A549 (cell line): ENCODE results near the gene CCDC60. TPM values are rescaled to one million over a fixed set of nuclear protein-coding genes. Genes with fewer than 3 reads are reported as not detected.

Experiments
- ATAC-seq, 2 experiments: fragments of 200-7000 bp in 1 of 2; fragments of >200 bp in 1 of 2; cut with Nextera tagmentation in 1 of 2; cut with Tn5 transposase in 1 of 2; 3 replicates each; pipeline versions ENCODE4 v1.8.0 to v1.9.1; 2018 to 2020; ENCODE audit warnings: mild to moderate bottlenecking in 1 of 2, moderate library complexity in 1 of 2
- CTCF ChIA-PET: fragments of 300-600 bp; sonication (Branson Sonifier 250); formaldehyde crosslinking; extraction: SDS; loops from one replicate; lab custom pipeline; 2021; ENCODE audit warnings: antibody characterized with exemption, inconsistent platforms; lab: Yijun Ruan, JAX
- POLR2A ChIA-PET: fragments of 350-600 bp; formaldehyde crosslinking; extraction: SDS; loops from one replicate; lab custom pipeline; 2021; ENCODE audit warnings: antibody characterized with exemption, inconsistent platforms; lab: Yijun Ruan, JAX
- DNase-seq, 2 experiments: peaks; one replicate each; pipeline versions ENCODE4 v3.0.0 to v3.0.0-alpha.2; 2011 to 2016; ENCODE audit warnings: low read depth in 1 of 2, low spot score in 1 of 2
- FAIRE-seq: peaks from 2 replicates; lab custom pipeline; 2011; peaks lifted over from hg19 to GRCh38; lab: Jason Lieb, UNC
- H3K27ac ChIP-seq, 2 experiments: fragments of >200 bp; sonication (Bioruptor Twin); formaldehyde crosslinking; 3 replicates each; pipeline ENCODE4 v1.5.1; 2016 to 2017
- H3K4me1 ChIP-seq: fragments of >200 bp; sonication (Bioruptor Twin); formaldehyde crosslinking; 3 replicates; pipeline ENCODE4 v1.6.1; 2016
- H3K4me2 ChIP-seq: fragments of >200 bp; sonication (Bioruptor Twin); formaldehyde crosslinking; 3 replicates; pipeline ENCODE4 v1.6.1; 2016
- H3K4me3 ChIP-seq: fragments of >200 bp; sonication (Bioruptor Twin); formaldehyde crosslinking; 3 replicates; pipeline ENCODE4 v1.5.1; 2016
- H3K9me3 ChIP-seq: fragments of >200 bp; sonication (Bioruptor Twin); formaldehyde crosslinking; 3 replicates; pipeline ENCODE4 v1.6.1; 2016
- BHLHE40 ChIP-seq: IDR thresholded peaks from 2 replicates; pipeline ENCODE4 v1.6.1; 2012; ENCODE audit warnings: low read depth, low read length, inconsistent platforms
- CBX2 ChIP-seq: fragments of 200-600 bp; sonication (generic); IDR thresholded peaks from 2 replicates; pipeline ENCODE4 v1.6.1; 2016; ENCODE audit warnings: low read depth, mild to moderate bottlenecking, borderline replicate concordance
- CHD2 ChIP-seq: fragments of 150-350 bp; IDR thresholded peaks from 2 replicates; pipeline ENCODE4 v1.6.1; 2014; ENCODE audit warnings: low read length; ENCODE audit not compliant: partially characterized antibody
- EHMT2 ChIP-seq: fragments of 200-600 bp; sonication (generic); IDR thresholded peaks from 2 replicates; pipeline ENCODE4 v1.6.1; 2016; ENCODE audit warnings: antibody characterized with exemption, low read depth, mild to moderate bottlenecking, moderate library complexity
- ESRRA ChIP-seq: fragments of 150-350 bp; IDR thresholded peaks from 2 replicates; pipeline ENCODE4 v1.6.1; 2014; ENCODE audit warnings: mild to moderate bottlenecking, low read length, borderline replicate concordance
- FOSB ChIP-seq: fragments of 250-450 bp; sonication (Bioruptor Pico); IDR thresholded peaks from 2 replicates; pipeline ENCODE4 v1.5.0; 2020; ENCODE audit warnings: mild to moderate bottlenecking, moderate library complexity
- GATA3 ChIP-seq: IDR thresholded peaks from 2 replicates; pipeline ENCODE4 v1.6.1; 2012; ENCODE audit warnings: borderline replicate concordance
- HDAC2 ChIP-seq: fragments of 200-600 bp; sonication (generic); IDR thresholded peaks from 2 replicates; pipeline ENCODE4 v1.6.1; 2016
- HOXB5 ChIP-seq: fragments of 250-450 bp; sonication (Bioruptor Pico); IDR thresholded peaks from 2 replicates; pipeline ENCODE4 v1.5.0; 2020; ENCODE audit warnings: mild to moderate bottlenecking, moderate library complexity
- JUN ChIP-seq, 2 experiments: fragments of >200 bp; sonication (Bioruptor Twin); formaldehyde crosslinking; IDR thresholded peaks; 2 replicates in 1 of 2; 3 replicates in 1 of 2; pipeline ENCODE4 v1.6.1; 2016 to 2017
- PHF8 ChIP-seq: fragments of 200-600 bp; sonication (generic); IDR thresholded peaks from 2 replicates; pipeline ENCODE4 v1.6.1; 2016; ENCODE audit warnings: low read depth, mild to moderate bottlenecking, antibody characterized with exemption, moderate library complexity, borderline replicate concordance
- POLR2A ChIP-seq: IDR thresholded peaks from 2 replicates; pipeline ENCODE4 v1.6.1; 2012; ENCODE audit warnings: mild to moderate bottlenecking, low read length
- RCOR1 ChIP-seq: fragments of 150-350 bp; IDR thresholded peaks from 2 replicates; pipeline ENCODE4 v1.6.1; 2014; ENCODE audit warnings: antibody characterized with exemption, low read length, low read depth
- RFX5 ChIP-seq: fragments of 450-650 bp; IDR thresholded peaks from 2 replicates; pipeline ENCODE4 v1.7.1; 2014; ENCODE audit warnings: antibody characterized with exemption, mild to moderate bottlenecking, moderate library complexity
- RNF2 ChIP-seq: fragments of 200-600 bp; sonication (generic); IDR thresholded peaks from 2 replicates; pipeline ENCODE4 v1.6.1; 2016; ENCODE audit warnings: low read depth, mild to moderate bottlenecking, antibody characterized with exemption, moderate library complexity, borderline replicate concordance
- SREBF2 ChIP-seq: fragments of 450-650 bp; IDR thresholded peaks from 2 replicates; pipeline ENCODE4 v1.6.1; 2014; ENCODE audit warnings: mild to moderate bottlenecking, moderate library complexity
- TFCP2L1 ChIP-seq: fragments of 250-450 bp; sonication (Bioruptor Pico); IDR thresholded peaks from 2 replicates; pipeline ENCODE4 v1.5.0; 2021; ENCODE audit warnings: mild to moderate bottlenecking
- ZFP36 ChIP-seq: fragments of 450-650 bp; IDR thresholded peaks from 2 replicates; pipeline ENCODE4 v1.6.1; 2014; ENCODE audit warnings: borderline replicate concordance; ENCODE audit not compliant: partially characterized antibody
- ZSCAN20 ChIP-seq: fragments of 250-450 bp; sonication (Bioruptor Pico); IDR thresholded peaks from 2 replicates; pipeline ENCODE4 v1.8.0; 2022; ENCODE audit warnings: mild to moderate bottlenecking, moderate library complexity
- WGBS: methylation state at CpG from one replicate; pipeline ENCODE4 v1.1.6; 2017; ENCODE audit errors: missing lambda C conversion rate; 5-methylcytosine and 5-hydroxymethylcytosine counted together
- polyA plus RNA-seq, 4 experiments: library from polyadenylated mRNA; depleted of rRNA in 3 of 4; stranded (reverse); fragments of >200 nt; fragmentation: RNase III in 1 of 4; extraction: RNeasy Plus Mini Kit Qiagen cat#74134 plus additional on column Dnase treatment in 1 of 4; gene quantifications; 2 replicates in 3 of 4; 3 replicates in 1 of 4; pipeline ENCODE4 v1.2.3, GENCODE V29; 2011 to 2017
- TF ChIP-seq, protein P1 (sequence below): fragments of >200 bp; sonication (Bioruptor Twin); formaldehyde crosslinking; IDR thresholded peaks from 3 replicates; pipeline ENCODE4 v1.6.1; 2016
- TF ChIP-seq, protein P2 (sequence below): fragments of 150-350 bp; IDR thresholded peaks from 2 replicates; pipeline ENCODE4 v1.6.1; 2014; ENCODE audit warnings: low read depth, mild to moderate bottlenecking, low read length
- TF ChIP-seq, protein P3 (sequence below): IDR thresholded peaks from 2 replicates; pipeline ENCODE4 v1.6.1; 2012
- TF ChIP-seq, protein P4 (sequence below): fragments of 250-450 bp; sonication (Bioruptor Pico); IDR thresholded peaks from 2 replicates; pipeline ENCODE4 v1.5.0; 2021; ENCODE audit warnings: mild to moderate bottlenecking, moderate library complexity, borderline replicate concordance

CCDC60 gene
- polyA plus RNA-seq, 2 of the 4 experiments (the other 2 are of a cell fraction): 0.09 TPM; not detected in 1

DNA sequence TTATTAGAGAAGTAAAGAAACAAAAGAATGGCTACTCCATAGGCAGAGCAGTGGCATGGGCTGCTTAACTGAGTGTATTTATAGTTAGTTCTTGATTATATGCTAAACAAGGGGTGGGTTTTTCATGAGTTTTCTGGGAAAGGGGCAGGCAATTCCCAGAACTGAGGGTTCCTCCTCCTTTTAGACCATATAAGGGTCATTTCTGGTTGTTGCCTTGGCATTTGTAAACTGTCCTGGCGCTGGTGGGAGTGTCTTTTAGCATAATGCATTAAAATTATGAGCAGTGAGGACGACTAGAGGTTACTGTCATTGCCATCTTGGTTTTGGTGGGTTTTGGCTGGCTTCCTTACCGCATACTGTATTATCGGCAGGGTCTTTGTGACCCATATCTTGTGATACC is 40.1 kb downstream of the CCDC60 start:
- Histone ChIP-seq H3K4me3 (no peak overlapping the region), H3K9me3 (no peaks in the 10 kb centered on the region), H3K4me1 (no peaks in the 10 kb centered on the region), H3K27ac (no peak overlapping the region), H3K4me2 (no peak overlapping the region)
- CTCF ChIA-PET: no interaction called here
- FAIRE-seq: no peak
- 50% methylated on average over 4 of the region's 4 CpGs for WGBS
- POLR2A ChIA-PET: no interaction called here
- ATAC-seq: no peak
- no peak for DNase-seq
- TF ChIP-seq, protein P1, sequence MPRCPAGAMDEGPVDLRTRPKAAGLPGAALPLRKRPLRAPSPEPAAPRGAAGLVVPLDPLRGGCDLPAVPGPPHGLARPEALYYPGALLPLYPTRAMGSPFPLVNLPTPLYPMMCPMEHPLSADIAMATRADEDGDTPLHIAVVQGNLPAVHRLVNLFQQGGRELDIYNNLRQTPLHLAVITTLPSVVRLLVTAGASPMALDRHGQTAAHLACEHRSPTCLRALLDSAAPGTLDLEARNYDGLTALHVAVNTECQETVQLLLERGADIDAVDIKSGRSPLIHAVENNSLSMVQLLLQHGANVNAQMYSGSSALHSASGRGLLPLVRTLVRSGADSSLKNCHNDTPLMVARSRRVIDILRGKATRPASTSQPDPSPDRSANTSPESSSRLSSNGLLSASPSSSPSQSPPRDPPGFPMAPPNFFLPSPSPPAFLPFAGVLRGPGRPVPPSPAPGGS: no peak
- TF ChIP-seq SREBF2 (no peak), ESRRA (no peak), POLR2A (no peak), HOXB5 (CRISPR knock-in tag) (no peak), ZSCAN20 (CRISPR knock-in tag) (no peak), CHD2 (no peak), ZFP36 (no peak), EHMT2 (no peak), CBX2 (no peak), BHLHE40 (no peak), JUN (IDR thresholded peaks at IDR 0.05) (no peak), RFX5 (no peak)
- TF ChIP-seq, protein P2, sequence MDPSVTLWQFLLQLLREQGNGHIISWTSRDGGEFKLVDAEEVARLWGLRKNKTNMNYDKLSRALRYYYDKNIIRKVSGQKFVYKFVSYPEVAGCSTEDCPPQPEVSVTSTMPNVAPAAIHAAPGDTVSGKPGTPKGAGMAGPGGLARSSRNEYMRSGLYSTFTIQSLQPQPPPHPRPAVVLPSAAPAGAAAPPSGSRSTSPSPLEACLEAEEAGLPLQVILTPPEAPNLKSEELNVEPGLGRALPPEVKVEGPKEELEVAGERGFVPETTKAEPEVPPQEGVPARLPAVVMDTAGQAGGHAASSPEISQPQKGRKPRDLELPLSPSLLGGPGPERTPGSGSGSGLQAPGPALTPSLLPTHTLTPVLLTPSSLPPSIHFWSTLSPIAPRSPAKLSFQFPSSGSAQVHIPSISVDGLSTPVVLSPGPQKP: no peak

DNA sequence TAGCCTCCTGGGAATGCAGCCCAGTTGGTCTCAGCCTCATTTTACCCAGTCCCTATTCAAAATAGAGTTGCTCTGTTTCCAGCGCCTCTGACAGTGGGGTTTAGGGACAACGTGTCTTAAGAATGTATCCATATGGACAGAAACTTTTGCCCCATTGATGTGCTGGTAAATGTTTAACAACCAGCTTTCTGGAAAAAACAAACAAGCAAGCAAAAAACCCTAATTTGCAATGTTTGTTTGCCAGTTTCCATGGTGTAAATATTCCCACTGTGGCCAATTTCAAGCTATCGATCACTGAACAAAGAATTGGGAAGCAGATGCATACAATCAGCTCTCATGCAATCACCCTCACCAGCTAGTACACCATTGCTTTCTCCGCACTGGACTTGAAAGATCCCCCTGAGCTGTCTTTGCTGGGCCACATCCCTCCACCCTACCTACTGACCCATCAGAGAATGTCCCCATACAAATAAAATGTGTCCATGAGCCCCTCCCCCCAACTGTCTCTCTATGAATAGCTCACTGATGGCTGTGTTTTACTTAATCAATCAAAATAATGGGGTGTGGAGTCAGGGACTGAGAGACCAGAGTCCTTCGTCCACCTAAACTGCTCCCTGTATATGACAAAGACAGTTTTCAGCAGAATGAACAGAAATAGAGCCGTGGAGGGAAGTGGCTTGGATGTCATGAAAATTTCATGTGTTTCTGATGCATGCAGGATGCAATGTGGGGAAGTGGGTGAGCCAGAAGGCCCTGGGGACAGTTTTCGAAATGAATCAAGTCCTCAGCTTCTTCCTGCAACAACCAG is 40.8 kb downstream of the CCDC60 start:
- FAIRE-seq (no peak), DNase-seq (no peak), ATAC-seq (no peak)
- TF ChIP-seq RFX5: no peak
- TF ChIP-seq CBX2: no peak
- TF ChIP-seq, protein P3, sequence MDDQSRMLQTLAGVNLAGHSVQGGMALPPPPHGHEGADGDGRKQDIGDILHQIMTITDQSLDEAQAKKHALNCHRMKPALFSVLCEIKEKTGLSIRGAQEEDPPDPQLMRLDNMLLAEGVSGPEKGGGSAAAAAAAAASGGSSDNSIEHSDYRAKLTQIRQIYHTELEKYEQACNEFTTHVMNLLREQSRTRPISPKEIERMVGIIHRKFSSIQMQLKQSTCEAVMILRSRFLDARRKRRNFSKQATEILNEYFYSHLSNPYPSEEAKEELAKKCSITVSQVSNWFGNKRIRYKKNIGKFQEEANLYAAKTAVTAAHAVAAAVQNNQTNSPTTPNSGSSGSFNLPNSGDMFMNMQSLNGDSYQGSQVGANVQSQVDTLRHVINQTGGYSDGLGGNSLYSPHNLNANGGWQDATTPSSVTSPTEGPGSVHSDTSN: no peak
- no peak for TF ChIP-seq ESRRA
- no peak for TF ChIP-seq SREBF2
- TF ChIP-seq POLR2A: no peak
- TF ChIP-seq TFCP2L1 (CRISPR knock-in tag): no peak
- TF ChIP-seq GATA3: no peak
- no peak for TF ChIP-seq BHLHE40
- TF ChIP-seq EHMT2: no peak
- TF ChIP-seq FOSB (CRISPR knock-in tag): no peak
- no peak for TF ChIP-seq RCOR1
- no peak for TF ChIP-seq CHD2
- TF ChIP-seq RNF2: no peak
- TF ChIP-seq, protein P4, sequence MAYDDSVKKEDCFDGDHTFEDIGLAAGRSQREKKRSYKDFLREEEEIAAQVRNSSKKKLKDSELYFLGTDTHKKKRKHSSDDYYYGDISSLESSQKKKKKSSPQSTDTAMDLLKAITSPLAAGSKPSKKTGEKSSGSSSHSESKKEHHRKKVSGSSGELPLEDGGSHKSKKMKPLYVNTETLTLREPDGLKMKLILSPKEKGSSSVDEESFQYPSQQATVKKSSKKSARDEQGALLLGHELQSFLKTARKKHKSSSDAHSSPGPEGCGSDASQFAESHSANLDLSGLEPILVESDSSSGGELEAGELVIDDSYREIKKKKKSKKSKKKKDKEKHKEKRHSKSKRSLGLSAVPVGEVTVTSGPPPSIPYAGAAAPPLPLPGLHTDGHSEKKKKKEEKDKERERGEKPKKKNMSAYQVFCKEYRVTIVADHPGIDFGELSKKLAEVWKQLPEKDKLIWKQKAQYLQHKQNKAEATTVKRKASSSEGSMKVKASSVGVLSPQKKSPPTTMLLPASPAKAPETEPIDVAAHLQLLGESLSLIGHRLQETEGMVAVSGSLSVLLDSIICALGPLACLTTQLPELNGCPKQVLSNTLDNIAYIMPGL (CRISPR knock-in tag): no peak
- TF ChIP-seq HDAC2: no peak
- TF ChIP-seq HOXB5 (CRISPR knock-in tag): no peak
- no peak for TF ChIP-seq PHF8
- Histone ChIP-seq H3K27ac (no peak overlapping the region), H3K9me3 (no peaks in the 10 kb centered on the region), H3K4me1 (no peaks in the 10 kb centered on the region), H3K4me3 (no peak overlapping the region), H3K4me2 (no peak overlapping the region)
- POLR2A ChIA-PET: no interaction called here
- CTCF ChIA-PET: interaction anchor here (0.5 kb wide), 1 partner anchor 12 kb away, joined by 3 read pairs; no protein-coding TSS in a partner anchor
- 24% methylated on average over 7 of the region's 7 CpGs for WGBS
